Colon (tissue), 2 donors: ENCODE data around the gene MED8.

Source experiments
- FAIRE-seq: peaks from 2 replicates; lab custom pipeline; 2012; peaks lifted over from hg19 to GRCh38; lab: Jason Lieb, UNC
- donor health status: control.
- donor health status: control.

Gene MED8

GRCh38 chr1:43334453-43335205 is 55.0 kb downstream of the MED8 start:
- no peak for FAIRE-seq
